ENCODE data around the gene TBX5.

TBX5 gene

DNA sequence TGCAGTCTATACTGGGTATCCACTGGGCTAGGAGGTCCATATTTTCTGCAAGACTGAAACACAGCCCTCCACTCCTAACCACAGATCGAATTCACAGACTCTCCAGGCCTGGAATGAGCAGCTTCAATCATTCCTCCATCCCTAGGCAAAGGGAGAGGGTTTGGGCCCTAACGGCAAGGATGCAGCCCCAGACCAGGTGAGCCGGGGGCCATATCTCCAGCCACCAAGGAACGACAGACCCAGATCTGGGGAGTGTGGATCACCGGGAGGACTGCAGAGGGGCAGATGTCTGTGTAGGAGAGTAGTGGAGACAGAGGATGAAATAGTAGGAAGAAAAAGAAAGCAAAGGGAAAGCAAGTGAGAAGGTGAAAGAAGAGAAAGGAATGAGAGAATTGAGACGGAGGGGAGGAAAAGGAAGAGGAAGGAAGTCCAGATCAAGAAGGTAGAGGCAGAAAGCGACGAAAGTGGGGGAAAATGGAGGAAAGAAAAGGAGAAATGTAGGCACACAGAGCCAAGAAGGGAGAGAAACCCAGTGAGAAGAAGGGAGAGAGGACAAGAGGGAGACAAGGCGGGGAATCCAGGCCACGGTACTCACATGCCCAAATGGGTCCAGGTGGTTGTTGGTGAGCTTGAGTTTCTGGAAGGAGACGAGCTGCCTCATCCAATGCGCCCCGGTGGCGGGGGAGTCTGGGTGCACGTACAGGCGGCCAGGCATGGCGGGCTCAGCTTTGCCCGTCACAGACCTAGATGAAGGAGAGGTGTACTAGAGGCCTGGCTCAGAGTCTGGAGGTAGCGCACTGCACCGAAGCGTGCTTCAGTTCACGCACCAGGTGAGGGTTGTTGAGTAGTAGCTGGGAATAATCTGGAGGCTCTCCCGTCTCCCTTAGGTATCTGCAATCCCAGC lies 7.7 kb downstream of the TBX5 start:
- TF ChIP-seq NFIC (IDR thresholded peaks at IDR 0.05) (no peak), CREB1 (IDR thresholded peaks at IDR 0.05; ENCODE audit: low read depth) (no peak), RAD21 (IDR thresholded peaks at IDR 0.05; ENCODE audit: low read depth) (no peak), TCF12 (IDR thresholded peaks at IDR 0.05; ENCODE audit: low read depth) (no peak), TAF1 (IDR thresholded peaks at IDR 0.05; ENCODE audit: low read depth) (no peak), EGR1 (IDR thresholded peaks at IDR 0.05) (no peak), CEBPB (IDR thresholded peaks at IDR 0.05) (no peak), YY1 (IDR thresholded peaks at IDR 0.05; ENCODE audit: low read depth) (no peak), TEAD4 (IDR thresholded peaks at IDR 0.05) (no peak), EP300 (IDR thresholded peaks at IDR 0.05; ENCODE audit: borderline replicate concordance) (no peak), FOXM1 (IDR thresholded peaks at IDR 0.05; ENCODE audit: borderline replicate concordance, low read depth) (no peak), ZBTB7A (IDR thresholded peaks at IDR 0.05; ENCODE audit: low read depth) (no peak)
- TF ChIP-seq, protein P1, sequence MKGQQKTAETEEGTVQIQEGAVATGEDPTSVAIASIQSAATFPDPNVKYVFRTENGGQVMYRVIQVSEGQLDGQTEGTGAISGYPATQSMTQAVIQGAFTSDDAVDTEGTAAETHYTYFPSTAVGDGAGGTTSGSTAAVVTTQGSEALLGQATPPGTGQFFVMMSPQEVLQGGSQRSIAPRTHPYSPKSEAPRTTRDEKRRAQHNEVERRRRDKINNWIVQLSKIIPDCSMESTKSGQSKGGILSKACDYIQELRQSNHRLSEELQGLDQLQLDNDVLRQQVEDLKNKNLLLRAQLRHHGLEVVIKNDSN (IDR thresholded peaks at IDR 0.05): no peak
- TF ChIP-seq, protein P2, sequence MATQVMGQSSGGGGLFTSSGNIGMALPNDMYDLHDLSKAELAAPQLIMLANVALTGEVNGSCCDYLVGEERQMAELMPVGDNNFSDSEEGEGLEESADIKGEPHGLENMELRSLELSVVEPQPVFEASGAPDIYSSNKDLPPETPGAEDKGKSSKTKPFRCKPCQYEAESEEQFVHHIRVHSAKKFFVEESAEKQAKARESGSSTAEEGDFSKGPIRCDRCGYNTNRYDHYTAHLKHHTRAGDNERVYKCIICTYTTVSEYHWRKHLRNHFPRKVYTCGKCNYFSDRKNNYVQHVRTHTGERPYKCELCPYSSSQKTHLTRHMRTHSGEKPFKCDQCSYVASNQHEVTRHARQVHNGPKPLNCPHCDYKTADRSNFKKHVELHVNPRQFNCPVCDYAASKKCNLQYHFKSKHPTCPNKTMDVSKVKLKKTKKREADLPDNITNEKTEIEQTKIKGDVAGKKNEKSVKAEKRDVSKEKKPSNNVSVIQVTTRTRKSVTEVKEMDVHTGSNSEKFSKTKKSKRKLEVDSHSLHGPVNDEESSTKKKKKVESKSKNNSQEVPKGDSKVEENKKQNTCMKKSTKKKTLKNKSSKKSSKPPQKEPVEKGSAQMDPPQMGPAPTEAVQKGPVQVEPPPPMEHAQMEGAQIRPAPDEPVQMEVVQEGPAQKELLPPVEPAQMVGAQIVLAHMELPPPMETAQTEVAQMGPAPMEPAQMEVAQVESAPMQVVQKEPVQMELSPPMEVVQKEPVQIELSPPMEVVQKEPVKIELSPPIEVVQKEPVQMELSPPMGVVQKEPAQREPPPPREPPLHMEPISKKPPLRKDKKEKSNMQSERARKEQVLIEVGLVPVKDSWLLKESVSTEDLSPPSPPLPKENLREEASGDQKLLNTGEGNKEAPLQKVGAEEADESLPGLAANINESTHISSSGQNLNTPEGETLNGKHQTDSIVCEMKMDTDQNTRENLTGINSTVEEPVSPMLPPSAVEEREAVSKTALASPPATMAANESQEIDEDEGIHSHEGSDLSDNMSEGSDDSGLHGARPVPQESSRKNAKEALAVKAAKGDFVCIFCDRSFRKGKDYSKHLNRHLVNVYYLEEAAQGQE (IDR thresholded peaks at IDR 0.05; ENCODE audit: low read depth): no peak
- TF ChIP-seq, protein P3, sequence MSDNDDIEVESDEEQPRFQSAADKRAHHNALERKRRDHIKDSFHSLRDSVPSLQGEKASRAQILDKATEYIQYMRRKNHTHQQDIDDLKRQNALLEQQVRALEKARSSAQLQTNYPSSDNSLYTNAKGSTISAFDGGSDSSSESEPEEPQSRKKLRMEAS (IDR thresholded peaks at IDR 0.05): no peak

DNA sequence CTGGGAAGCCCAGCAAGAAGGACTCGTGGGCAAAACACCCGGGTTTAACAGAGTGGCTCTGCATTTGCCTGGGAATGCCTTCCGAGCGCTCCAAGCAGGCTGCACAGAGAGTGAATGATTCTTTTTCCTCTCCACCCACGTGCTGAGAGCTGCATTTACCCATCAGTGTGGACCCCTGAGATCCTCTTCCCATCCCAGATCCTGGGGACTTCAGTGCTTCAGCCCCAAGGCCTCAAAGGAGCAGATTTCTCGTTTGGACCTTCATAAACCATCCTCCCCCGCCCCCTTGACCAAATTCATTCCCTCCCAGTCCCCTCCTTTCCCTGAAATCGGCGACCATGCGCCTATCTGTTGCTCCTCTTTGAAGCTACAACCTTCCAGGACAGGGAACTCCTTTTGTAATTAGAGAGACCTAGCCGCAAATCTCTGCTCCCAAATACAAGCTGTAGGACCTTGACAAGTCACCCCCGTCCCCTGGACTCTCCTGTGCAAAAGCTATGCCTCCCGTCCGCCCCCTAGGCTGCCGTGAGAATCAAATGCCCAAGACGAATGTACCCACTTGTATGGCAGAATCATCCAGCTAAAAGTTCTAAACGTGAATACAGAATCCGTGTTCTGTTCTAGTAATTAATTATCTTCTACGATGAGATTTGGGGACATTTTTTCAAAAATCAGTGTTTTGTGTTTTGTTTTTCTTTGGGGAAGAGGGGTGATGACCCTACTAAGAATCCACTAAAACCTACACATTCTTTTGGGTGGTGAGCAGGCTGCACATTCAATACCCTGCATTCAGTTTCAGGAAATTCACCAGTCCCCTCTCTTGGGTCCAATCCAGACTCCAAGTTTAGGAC lies 8.8 kb downstream of the TBX5 start:
- TF ChIP-seq ZBTB7A (IDR thresholded peaks at IDR 0.05; ENCODE audit: low read depth) (no peak), FOXM1 (IDR thresholded peaks at IDR 0.05; ENCODE audit: borderline replicate concordance, low read depth) (no peak), CREB1 (IDR thresholded peaks at IDR 0.05; ENCODE audit: low read depth) (no peak), YY1 (IDR thresholded peaks at IDR 0.05; ENCODE audit: low read depth) (no peak), TEAD4 (IDR thresholded peaks at IDR 0.05) (no peak), TAF1 (IDR thresholded peaks at IDR 0.05; ENCODE audit: low read depth) (no peak), NFIC (IDR thresholded peaks at IDR 0.05) (no peak), TCF12 (IDR thresholded peaks at IDR 0.05; ENCODE audit: low read depth) (no peak), CEBPB (IDR thresholded peaks at IDR 0.05) (no peak), EGR1 (IDR thresholded peaks at IDR 0.05) (no peak), RAD21 (IDR thresholded peaks at IDR 0.05; ENCODE audit: low read depth) (no peak)
- TF ChIP-seq, protein P1 (IDR thresholded peaks at IDR 0.05): no peak
- TF ChIP-seq, protein P2 (IDR thresholded peaks at IDR 0.05; ENCODE audit: low read depth): no peak
- TF ChIP-seq, protein P3 (IDR thresholded peaks at IDR 0.05): no peak

DNA sequence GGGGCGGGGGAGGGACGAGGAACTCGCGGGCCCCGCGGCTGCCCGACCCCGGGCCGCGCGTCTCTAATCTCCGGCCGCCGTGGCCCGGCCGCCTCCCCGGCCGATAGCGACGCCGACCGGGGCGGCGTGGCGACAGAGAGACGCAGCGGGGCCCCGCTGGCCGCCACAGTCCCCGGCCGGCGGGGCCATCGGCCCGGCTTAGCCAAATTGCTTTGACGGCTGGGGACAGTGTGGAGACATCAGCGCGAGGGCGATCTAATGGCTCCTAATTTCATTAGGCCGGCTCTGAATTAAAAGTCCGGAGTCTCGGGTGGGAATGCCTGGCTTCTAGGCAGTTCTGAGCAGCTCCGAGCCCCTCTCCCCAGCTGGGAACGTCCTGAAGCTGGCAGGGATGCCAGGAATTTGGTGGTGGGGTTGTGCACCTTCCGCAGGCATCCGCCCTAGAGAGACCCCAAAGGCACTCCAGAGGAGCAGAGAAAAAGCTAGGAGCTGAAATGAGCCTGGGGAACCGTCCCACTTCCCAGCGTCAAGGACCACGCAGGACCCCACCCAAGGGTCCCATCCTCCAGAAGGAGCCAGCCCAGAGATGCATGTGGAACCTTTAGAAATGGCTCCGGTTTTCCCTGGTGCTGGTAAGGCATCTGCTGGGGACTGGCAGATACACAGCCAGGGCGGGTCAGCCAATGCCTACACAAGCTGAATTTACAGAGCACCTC lies 9.6 kb downstream of the TBX5 start:
- TF ChIP-seq ZBTB7A (IDR thresholded peaks at IDR 0.05; ENCODE audit: low read depth) (no peak), TAF1 (IDR thresholded peaks at IDR 0.05; ENCODE audit: low read depth) (no peak), EP300 (IDR thresholded peaks at IDR 0.05; ENCODE audit: borderline replicate concordance) (no peak), NFIC (IDR thresholded peaks at IDR 0.05) (no peak), TEAD4 (IDR thresholded peaks at IDR 0.05) (no peak), TCF12 (IDR thresholded peaks at IDR 0.05; ENCODE audit: low read depth) (no peak), FOXM1 (IDR thresholded peaks at IDR 0.05; ENCODE audit: borderline replicate concordance, low read depth) (no peak), CREB1 (IDR thresholded peaks at IDR 0.05; ENCODE audit: low read depth) (no peak), YY1 (IDR thresholded peaks at IDR 0.05; ENCODE audit: low read depth) (no peak), EGR1 (IDR thresholded peaks at IDR 0.05) (no peak), CEBPB (IDR thresholded peaks at IDR 0.05) (no peak), RAD21 (IDR thresholded peaks at IDR 0.05; ENCODE audit: low read depth) (no peak)
- TF ChIP-seq, protein P2 (IDR thresholded peaks at IDR 0.05; ENCODE audit: low read depth): no peak
- TF ChIP-seq, protein P3 (IDR thresholded peaks at IDR 0.05): no peak
- TF ChIP-seq, protein P1 (IDR thresholded peaks at IDR 0.05): no peak
